Esophagus squamous epithelium (tissue), 4 donors: ENCODE data around the gene ZNF593.

ENCODE experiments used
- POLR2A ChIP-seq, 4 donors: fragments of 450-650 bp; IDR thresholded peaks; one replicate each; pipeline ENCODE4 v1.6.1; 2017; ENCODE audit warnings: antibody characterized with exemption in 4 of 4, mild to moderate bottlenecking in 4 of 4, moderate library complexity in 3 of 4
- TF ChIP-seq, protein P1 (sequence below), 6 experiments: fragments of 450-650 bp in 4 of 6; fragments of 200-600 bp in 2 of 6; sonication (generic) in 2 of 6; IDR thresholded peaks; one replicate each; pipeline ENCODE4 v1.5.1; 2016 to 2019; ENCODE audit warnings: antibody characterized with exemption in 6 of 6, mild to moderate bottlenecking in 4 of 6, moderate library complexity in 4 of 6

DNA sequence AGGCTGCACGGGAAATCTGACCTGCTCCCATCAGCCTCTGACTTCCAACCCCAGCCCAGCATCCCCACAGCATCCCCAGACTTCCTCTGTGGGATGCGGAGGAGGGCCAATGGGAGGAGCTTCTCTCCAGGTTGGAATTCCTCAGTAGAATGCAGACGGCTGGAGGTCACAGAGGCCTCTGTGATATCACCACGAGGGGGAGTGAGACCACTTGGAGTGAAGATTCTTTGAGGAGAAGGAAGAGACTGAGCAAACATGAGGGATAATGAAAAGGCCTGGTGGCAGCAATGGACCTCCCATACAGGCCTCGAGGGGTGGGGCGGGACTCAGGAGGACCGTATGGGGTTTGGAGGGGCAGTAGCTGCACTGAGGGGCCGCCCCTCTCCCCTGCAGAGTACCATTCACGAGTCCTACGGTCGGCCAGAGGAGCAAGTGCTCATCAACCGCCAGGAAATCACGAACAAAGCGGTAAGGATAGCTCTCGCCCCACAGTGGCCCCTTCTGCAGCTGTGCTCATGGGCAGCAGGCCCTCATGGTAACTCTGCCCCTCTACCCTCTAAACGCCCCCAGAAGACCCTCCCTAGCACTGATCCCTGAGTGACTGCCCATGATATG is 20.8 kb downstream of the ZNF593 start, which contains the start of gene CATSPER4:
- TF ChIP-seq, protein P1, sequence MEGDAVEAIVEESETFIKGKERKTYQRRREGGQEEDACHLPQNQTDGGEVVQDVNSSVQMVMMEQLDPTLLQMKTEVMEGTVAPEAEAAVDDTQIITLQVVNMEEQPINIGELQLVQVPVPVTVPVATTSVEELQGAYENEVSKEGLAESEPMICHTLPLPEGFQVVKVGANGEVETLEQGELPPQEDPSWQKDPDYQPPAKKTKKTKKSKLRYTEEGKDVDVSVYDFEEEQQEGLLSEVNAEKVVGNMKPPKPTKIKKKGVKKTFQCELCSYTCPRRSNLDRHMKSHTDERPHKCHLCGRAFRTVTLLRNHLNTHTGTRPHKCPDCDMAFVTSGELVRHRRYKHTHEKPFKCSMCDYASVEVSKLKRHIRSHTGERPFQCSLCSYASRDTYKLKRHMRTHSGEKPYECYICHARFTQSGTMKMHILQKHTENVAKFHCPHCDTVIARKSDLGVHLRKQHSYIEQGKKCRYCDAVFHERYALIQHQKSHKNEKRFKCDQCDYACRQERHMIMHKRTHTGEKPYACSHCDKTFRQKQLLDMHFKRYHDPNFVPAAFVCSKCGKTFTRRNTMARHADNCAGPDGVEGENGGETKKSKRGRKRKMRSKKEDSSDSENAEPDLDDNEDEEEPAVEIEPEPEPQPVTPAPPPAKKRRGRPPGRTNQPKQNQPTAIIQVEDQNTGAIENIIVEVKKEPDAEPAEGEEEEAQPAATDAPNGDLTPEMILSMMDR (IDR thresholded peaks at IDR 0.05) = no peak
- TF ChIP-seq POLR2A (IDR thresholded peaks at IDR 0.05) = no peak
